Measurements from ENCODE around the gene SERP2. TPM values are rescaled to one million over a fixed set of nuclear protein-coding genes. Genes with fewer than 3 reads are reported as not detected.

Gene SERP2
- total and polyA plus RNA-seq, 9 of the 15 experiments (the other 6 are each of a cell fraction or from before 2014, with no cell fraction given) = 0.13 TPM; not detected in 8

- intact Hi-C loops (cut with micrococcal nuclease) (no loop called here), in situ Hi-C loops (cut with MboI) (no loop called here)
- Histone ChIP-seq H3K9me1 (ENCODE audit: control insufficient read depth, insufficient read depth, low read length) (no peaks in the 10 kb centered on the region), H3K36me3 (ENCODE audit: control insufficient read depth, insufficient read depth, low read length) (no peaks in the 10 kb centered on the region), H3K27me3 (ENCODE audit: control insufficient read depth in 2 of 2, insufficient read depth in 2 of 2, low read length in 2 of 2) (no peaks in the 10 kb centered on the region), H3K4me2 (ENCODE audit: insufficient read depth, low read length) (no peak overlapping the region), H3K27ac (ENCODE audit: extremely low read depth, low read depth, low read length) (no peak overlapping the region), H3K4me3 (no peak overlapping the region), H3K79me2 (ENCODE audit: control insufficient read depth, insufficient read depth, low read length) (peaks cover 13% of the 10 kb centered on the region), H3K9me3 (replicated peaks; ENCODE audit: control insufficient read depth, insufficient read depth, low read depth, low read length) (no peaks in the 10 kb centered on the region), H4K20me1 (replicated peaks; ENCODE audit: control insufficient read depth, insufficient read depth, low read length) (no peaks in the 10 kb centered on the region), H3K4me1 (replicated peaks in 1 of 2; ENCODE audit: control insufficient read depth in 2 of 2, insufficient read depth in 2 of 2, low read length in 2 of 2) (peaks cover 0 to 7% of the 10 kb centered on the region in 2 experiments; a peak in 2 of 5 replicates), H3K9ac (ENCODE audit: insufficient read depth in 1 of 2, low read depth in 2 of 2, low read length in 2 of 2) (no peak overlapping the region), H2AFZ (ENCODE audit: low read depth, low read length) (no peak overlapping the region)
- ChIA-PET POLR2A (interaction anchor here (0.7 kb wide), 1 partner anchor 9 kb away, joined by 3 read pairs; no protein-coding TSS in a partner anchor), CTCF (ENCODE audit: low intra/inter-chr PET ratio) (no interaction called here)
- DNase-seq (ENCODE audit: extremely low read depth in 1 of 4, low spot score in 3 of 4) (no peak), FAIRE-seq (no peak), ATAC-seq (no peak)
- 5% methylated on average over 9 of the region's 10 CpGs for WGBS (ENCODE audit: insufficient coverage, low coverage, missing lambda C conversion rate)
- no TSS peak for BruUV-seq (replicated peaks)
- no peak for TF ChIP-seq PPARD (CRISPR knock-in tag; IDR thresholded peaks at IDR 0.05)
- TF ChIP-seq SRSF3 (IDR thresholded peaks at IDR 0.05; ENCODE audit: insufficient read depth, low read length) = no peak
- no peak for TF ChIP-seq YY1 (IDR thresholded peaks at IDR 0.05; ENCODE audit: borderline replicate concordance in 1 of 3, control insufficient read depth in 1 of 3, extremely low read depth in 1 of 3, insufficient read depth in 3 of 3, insufficient read length in 1 of 3, insufficient replicate concordance in 2 of 3, low read depth in 1 of 3, low read length in 2 of 3)
- no peak for TF ChIP-seq PURB (CRISPR knock-in tag; IDR thresholded peaks at IDR 0.05; ENCODE audit: low read depth)
- no peak for TF ChIP-seq DEAF1 (CRISPR knock-in tag; IDR thresholded peaks at IDR 0.05)
- no peak for TF ChIP-seq TARDBP (IDR thresholded peaks at IDR 0.05)
- no peak for TF ChIP-seq CREM (IDR thresholded peaks at IDR 0.05; ENCODE audit: low read depth)
These were observed 66.5 kb downstream of the SERP2 start for GRCh38 chr13:44440046-44440608.

Other genes starting within 250 kb of the SERP2 start
- gene TSC22D1, start 202.5 kb downstream of the SERP2 start, total RNA-seq (2014; rRNA removed) = 4.8 and 6.7 TPM in 2 replicates
- gene TSC22D1, start 202.5 kb downstream of the SERP2 start, total RNA-seq (2014; rRNA removed; fragmentation: Illumina TruSeq; extraction: Trizol) = 8.4 TPM in 2 replicates
- 8.2 and 8.4 TPM in 2 replicates for gene TSC22D1, start 202.5 kb downstream of the SERP2 start, total RNA-seq (2015; rRNA removed; fragmentation: Illumina TruSeq; extraction: Trizol)
- 8.5 and 9.6 TPM in 2 replicates for gene TSC22D1, start 202.5 kb downstream of the SERP2 start, total RNA-seq (2021)
- gene TSC22D1, start 202.5 kb downstream of the SERP2 start, polyA plus RNA-seq (2011; rRNA removed) = 14.0 and 19.8 TPM in 2 replicates
- 8.4 and 8.8 TPM in 2 replicates for gene TSC22D1, start 202.5 kb downstream of the SERP2 start, polyA plus RNA-seq (2014; fragmentation: Illumina TruSeq; extraction: Trizol)
- gene TSC22D1, start 202.5 kb downstream of the SERP2 start, polyA plus RNA-seq (2014; fragmentation: Nextera tagmentation; extraction: Ambion mirVana) = 1 to 10 TPM; 2.6 to 3.0 TPM
- gene TSC22D1, start 202.5 kb downstream of the SERP2 start, polyA plus RNA-seq (2014; rRNA removed) = 7.4 and 10.4 TPM in 2 replicates

All from K562 (cell line).